Activated gamma-delta T cell treated with anti-CD3 and anti-CD28 coated beads, Interleukin-2, amount 50 U/mL, for 16 hours (primary cell): ENCODE data around the gene KDM6A.
"Not testable (repeated sequence)": the region's sequence is repeated elsewhere in the genome, so short reads cannot be mapped to it uniquely, and the experiment has no call there.

Experiments
- DNase-seq: peaks from one replicate; pipeline ENCODE4 v3.0.0-alpha.2; 2020; ENCODE audit warnings: low read depth

The KDM6A gene

DNA sequence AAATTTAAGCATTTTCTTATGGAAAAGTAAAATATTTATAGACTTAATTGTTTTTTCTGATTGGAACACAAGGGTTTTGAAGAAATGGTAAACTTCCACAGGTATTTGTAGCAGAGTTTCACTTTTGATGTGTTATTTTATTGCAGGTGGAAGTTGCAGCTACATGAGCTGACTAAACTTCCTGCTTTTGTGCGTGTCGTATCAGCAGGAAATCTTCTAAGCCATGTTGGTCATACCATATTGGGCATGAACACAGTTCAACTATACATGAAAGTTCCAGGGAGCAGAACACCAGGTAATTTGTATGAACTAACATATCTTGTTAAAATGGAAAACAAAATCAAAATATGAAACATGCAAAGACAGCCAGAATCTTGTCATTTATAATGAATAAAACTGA is 210.3 kb downstream of the KDM6A start:
- DNase-seq, result no peak

DNA sequence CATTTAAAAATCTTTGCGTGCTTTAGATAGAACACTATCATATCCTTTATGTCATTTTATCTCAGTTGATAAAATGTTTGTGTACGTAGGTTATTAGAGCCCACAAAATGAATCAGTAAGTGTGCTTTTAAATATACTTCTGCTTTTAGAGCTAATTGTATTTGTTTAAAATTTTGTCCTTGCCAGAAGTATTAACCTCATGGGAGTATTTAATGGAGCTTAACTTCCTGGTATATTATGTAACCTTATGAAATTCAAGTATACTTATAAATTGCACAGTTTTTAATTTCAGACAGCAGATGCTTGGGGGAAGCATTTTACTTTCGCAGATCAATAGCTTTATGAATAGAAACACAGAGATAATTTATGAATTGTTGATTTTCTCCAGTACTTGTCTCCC is 237.5 kb downstream of the KDM6A start:
- DNase-seq, result no peak

DNA sequence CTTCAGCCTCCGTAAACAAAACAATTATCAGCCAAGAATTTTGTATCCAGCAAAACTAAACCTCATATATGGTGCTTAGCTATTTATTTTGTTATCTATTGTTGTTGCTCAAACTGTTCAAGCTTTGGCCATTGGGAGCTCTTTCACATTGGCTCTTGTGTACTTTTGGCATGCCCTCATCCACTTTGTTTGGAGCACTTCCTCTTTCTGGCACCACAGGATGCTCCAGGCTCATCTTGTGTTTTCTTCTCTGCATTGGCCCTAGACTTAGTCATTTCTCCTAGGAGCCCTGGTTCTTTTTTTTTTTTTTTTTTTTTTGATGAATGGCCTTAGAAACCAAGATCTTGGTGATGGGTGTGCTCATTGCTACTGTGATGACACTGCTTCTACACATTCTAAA is 253.2 kb downstream of the KDM6A start:
- DNase-seq, result no peak

DNA sequence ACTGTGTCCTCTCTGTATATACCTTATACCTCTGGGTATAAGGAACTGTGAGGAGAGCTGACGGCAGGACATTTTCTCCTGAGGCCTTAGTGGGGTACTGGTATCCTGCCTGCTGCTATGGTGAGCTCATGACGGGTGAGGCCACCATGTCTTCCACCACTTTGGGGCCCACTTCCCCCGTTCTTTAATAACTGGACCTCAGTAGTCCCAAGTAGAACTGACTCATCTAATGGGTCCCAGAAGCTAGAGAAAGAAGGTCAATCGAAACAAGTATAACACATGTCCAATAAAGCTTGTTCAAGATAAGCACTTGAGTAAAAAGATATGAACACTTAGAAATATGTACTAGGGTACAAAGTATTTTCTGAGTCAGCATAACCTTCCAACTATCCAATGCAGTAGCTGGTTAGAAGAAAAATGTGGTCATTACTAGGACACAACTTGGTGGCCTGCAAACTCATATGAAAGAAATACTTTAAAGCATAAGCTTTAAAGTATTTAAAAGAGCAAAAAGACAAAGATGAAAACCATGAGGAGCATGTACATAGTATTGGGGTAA is 256.0 kb downstream of the KDM6A start:
- no peak for DNase-seq

DNA sequence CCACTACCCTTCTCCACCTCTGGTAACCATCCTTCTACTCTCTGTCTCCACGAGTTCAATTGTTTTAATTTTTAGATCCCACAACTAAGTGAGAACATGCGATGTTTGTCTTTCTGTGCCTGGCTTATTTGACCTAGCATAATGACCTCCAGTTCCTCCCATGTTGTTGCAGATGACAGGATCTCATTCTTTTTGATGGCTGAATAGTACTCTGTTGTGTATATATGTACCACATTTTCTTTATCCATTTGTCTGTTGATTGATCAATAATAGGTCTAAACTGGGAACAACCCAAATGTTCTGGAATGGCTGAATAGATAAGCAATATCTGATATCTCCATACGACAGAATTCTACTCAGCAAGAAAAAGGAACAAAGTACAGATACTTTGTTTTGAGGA is 260.5 kb downstream of the KDM6A start:
- no peak for DNase-seq

DNA sequence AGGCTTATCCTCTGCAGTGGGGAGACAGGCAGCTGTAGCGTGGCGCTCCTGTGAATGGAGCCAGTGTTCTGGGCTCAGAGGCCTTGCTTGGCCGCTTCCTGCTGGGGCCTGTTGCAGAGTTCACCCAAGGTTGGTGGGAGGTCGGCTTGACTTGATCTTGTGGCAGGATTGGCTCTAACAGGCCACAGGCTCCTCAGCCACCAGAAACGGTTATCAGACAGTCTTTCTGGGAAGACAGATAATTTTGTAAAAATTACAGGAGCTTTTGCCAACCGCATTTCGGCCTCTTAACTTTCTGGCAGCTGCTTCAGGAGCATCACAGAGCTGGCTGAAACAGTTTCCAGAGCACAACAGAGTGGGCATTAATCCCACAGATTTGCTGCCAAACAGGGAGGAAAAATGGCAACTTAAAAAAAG is 261.3 kb downstream of the KDM6A start:
- no peak for DNase-seq

DNA sequence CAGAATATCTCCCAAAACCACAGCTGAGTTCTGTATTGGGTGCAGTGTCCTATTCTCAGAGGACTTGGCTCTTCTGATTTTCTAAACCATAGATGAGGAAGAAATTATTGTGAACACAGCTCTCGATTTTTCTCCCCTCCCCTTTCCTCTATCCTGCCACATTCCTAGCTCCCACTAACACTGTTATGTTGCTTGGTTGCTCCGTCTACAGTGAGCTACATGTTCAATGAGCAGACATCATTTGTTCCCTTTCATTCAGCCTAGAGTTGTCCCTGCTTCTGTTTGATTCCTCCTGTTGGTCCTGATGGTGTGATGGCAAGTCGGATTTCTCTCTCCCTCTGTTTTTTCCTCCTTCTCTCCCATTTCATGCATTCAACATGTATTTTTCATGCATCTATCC is 261.8 kb downstream of the KDM6A start:
- DNase-seq, result no peak

DNA sequence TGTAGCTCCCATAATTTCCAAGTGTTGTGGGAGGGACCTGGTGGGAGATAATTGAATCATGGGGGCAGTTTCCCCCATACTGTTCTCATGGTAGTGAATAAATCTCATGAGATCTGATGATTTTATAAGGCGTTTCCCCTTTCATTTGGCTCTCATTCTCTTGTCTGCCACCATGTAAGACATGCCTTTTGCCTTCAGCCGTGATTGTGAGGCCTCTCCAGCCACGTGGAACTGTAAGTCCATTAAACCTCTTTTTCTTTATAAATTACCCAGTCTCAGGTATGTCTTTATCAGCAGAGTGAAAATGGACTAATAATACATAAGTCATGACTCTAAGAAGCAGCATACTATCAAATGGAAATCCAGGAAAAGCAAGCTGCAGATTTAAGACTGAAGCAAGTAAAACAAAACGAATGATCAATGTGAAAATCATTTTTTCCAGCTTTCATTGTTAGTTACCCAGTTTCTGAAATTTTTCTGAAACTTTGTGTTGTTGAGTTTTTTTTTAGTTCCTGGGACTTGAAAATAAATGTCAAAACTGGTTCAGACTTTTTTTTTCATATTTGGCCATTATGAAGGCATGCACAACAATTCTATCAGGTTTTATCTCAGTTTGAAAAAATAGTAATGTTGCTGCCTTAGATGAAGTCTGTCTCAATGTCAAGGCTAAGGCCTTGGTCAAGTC is 262.5 kb downstream of the KDM6A start:
- not testable (repeated sequence) for DNase-seq

DNA sequence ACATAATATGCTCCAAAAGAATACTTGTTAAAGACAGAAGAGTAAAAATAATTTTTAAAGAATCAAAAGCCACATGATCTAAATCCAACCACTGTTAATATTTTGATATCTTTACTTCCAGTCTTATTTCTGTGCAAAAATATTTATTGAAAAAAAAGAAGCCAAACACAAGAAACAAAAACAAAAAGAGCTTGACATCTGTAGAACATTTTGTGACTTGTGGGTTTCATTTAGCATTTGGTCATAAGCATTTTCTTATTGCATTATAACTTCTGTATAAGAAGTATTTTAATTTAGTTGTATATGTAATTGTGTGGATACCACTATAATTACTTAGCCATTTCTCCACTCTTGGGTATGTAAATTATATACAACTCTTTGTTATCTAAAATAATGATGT is 264.5 kb downstream of the KDM6A start:
- no peak for DNase-seq

DNA sequence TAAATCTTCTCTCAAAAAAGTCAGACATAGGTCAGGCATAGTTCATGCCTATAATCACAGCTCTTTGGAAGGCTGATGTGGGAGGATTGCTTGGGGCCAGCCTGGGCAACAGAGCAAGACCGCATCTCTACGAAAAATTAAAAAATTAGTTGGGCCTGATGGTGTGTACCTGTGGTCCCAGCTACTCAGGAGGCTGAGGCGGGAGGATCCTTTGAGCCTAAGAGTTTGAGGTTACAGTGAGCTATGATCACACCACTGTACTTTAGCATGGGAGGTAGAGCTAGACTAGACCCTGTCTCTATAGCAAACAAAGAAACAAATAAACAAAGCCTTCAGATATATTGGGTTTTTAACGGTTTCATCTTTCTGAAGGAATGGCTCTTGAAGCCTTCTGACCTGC is 265.5 kb downstream of the KDM6A start:
- DNase-seq, result no peak

DNA sequence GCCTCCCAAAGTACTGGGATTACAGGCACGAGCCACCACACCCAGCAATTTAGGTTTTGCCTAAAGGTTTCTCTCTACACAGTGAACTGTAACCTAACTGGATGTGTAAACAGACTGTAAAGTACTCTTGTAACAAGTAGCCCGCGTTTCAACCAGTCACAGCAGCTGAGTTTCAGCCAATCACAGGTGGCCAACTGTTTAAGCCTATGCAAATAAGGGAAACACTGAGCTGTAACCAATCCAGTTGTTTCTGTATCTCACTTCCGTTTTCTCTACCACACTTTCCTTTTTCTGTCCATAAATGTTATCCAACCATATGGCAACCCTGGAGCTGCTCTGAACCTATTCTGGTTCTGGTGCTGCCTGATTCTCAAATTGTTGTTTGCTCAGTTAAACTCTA is 267.8 kb downstream of the KDM6A start:
- no peak for DNase-seq

DNA sequence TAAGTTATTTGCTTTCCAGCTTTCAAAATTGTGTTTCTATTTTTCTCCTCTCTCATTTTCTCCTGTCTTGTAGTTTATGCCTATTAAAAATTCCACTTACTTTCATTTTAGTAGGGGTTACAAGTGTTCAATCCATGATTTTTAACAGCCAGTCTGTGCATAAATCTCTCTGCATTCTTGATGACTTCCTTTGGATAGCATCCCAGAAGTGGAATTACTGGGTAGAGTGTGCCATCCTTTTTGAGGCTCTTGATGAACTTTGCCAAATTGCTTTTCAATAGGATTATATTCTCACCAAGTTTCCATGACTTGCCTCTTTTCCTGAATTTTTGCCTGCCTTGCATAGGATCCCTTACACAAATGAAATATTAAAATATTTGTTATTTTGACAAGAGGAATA is 269.2 kb downstream of the KDM6A start:
- DNase-seq, result no peak

DNA sequence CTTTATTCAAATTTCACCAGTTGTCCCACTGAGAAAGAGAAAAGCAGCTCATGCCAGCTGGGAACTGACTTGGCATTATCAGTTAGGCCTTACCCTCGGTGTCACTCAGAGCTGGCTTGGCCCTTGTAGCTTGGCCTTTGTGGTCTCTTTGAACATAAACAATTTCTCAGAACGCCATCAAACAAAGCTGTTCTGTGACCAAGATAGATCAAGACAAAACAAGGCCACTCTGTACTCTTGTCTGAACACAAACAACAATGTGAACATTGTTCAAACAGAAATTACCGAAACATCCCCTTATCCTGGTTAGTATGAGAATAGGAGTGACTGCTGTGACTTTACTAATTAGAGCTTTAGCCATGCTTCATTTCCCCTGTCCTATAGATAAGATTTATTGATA is 270.5 kb downstream of the KDM6A start:
- no peak for DNase-seq

DNA sequence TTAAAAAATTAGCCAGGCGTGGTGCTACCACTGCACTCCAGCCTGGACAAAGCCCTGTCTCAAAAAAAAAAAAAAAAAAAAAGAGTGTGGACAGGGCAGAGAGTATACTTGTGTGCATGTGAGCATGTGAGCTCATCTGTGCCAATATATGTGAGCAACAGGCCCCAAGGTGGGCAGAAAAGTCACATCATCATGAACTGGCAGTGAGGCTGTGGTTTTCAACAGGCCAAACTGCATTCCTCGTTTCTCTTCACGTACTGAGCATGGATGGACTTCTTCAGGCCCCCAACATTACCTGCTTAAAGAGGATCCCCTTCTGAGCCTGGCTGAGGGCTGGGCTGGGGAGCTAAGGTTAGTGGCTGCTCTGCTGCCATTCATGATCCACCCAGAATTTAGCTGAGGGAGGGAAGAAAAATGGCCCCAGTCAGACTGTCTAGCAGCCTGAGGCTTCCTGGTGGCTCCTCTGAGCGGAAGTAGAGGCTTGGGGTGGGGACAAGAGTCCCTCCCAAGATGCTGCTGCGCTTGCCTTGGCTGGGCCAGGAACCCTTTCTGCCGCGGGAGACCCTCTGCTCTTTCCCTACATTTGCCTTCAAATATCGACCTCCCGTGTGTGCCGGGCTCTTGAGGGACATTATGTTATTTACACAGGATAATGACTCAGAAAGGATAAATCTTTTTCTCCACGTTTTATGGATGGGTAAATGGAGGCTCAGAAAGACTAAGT is 272.7 kb downstream of the KDM6A start:
- DNase-seq, result no peak

DNA sequence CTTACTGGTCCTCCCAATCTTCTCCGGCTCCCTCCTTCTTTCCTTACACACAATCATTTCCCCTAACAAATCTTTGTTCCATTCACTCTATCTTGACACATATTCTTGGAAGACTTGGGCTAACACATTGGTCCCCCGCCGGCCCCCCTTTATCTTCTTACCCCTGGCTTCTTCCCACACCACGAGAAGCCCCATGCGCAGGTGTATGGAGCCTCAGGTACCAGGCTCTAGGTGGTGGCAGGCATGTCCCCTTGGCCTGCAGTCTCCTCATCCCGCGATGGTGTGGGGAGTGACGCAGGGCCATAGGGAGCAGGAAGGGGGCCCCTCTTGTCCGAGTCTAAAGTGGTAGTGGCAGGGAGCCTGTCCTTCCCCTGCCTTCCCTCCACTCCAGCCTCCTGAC is 277.8 kb downstream of the KDM6A start:
- no peak for DNase-seq

DNA sequence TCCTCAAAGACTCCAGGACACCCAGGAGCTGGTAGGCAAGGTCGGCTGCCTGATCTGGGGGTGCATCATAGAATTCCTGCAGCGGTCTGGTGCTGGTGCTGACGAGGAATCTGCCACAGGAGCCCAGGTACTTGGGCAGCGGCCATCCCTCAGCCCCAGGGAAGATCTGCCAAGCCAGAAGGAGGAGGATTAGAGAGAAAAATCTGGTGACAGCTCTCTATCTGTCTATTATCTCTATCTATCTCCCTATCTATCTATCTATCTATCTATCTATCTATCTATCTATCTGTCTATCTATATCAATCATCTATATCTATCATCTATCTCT is 281.0 kb downstream of the KDM6A start:
- DNase-seq, result no peak

DNA sequence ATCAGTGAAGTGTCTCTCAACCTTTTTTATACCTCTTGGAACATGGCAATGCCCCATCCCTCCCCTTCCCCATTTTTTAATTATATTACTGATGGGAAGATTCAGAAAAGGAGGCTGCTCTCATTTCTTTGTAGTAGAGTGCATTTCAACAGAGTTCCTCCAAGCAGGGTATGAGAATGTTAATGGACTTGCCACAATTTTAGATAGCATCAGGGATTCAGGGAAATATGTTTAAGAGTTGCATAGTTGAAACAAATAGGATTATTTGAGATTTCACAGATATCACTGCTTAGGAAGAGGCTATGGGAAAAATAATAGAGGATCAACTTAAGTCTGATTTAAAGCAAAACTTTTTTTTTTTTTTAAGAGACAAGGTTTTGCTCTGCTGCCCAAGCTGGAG is 281.5 kb downstream of the KDM6A start:
- DNase-seq, result no peak

DNA sequence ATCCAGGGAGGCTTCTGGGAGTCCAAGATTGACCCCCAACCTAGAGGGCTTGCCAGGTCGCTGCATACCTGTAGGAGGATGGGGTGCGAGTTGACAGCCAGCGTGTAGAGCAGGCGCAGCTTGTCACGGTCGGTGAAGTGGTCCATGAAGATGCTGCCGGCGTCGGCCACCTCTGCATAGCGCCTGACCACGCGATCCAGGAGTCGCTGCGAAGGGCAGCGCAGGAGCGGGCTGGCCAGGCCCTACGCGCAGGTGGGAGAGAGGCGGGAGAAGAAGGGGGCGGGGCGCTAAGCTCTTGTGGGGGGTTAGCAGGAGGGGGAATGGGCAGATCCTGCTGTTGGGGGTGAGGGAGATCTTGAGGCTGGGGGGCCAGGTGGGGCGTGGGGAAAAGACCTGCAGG is 284.7 kb downstream of the KDM6A start:
- no peak for DNase-seq
